Activated naive CD8-positive, alpha-beta T cell treated with anti-CD3 and anti-CD28 coated beads, Interleukin-2, amount 10 ng/mL, durations not matched to agents 7 days and 5 days (primary cell): Measurements from ENCODE around the gene TTC39B. TPM values are rescaled to one million over a fixed set of nuclear protein-coding genes. Genes with fewer than 3 reads are reported as not detected.

Experiments used
- ATAC-seq: fragments of 150-1000 bp; cut with Tn5 transposase; one replicate; pipeline ENCODE4 v1.10.0; 2021; ENCODE audit warnings: low read depth, moderate library complexity
- POLR2A ChIA-PET: fragments of 350-600 bp; sonication (Branson Sonifier 250); formaldehyde crosslinking; loops from one replicate; lab custom pipeline; 2021; ENCODE audit warnings: antibody characterized with exemption; lab: Charles Lee
- DNase-seq: peaks from one replicate; pipeline ENCODE4 v3.0.0; 2021
- H3K27ac Mint-ChIP-seq: one replicate; pipeline ENCODE4 v1.8.0; 2022; ENCODE audit warnings: mild to moderate bottlenecking, mixed read lengths
- H3K27me3 Mint-ChIP-seq: one replicate; pipeline ENCODE4 v1.8.0; 2022; ENCODE audit warnings: mild to moderate bottlenecking, moderate library complexity, mixed read lengths
- H3K36me3 Mint-ChIP-seq: one replicate; pipeline ENCODE4 v1.8.0; 2021; ENCODE audit warnings: mild to moderate bottlenecking, mixed read lengths
- H3K4me1 Mint-ChIP-seq: one replicate; pipeline ENCODE4 v1.8.0; 2021; ENCODE audit warnings: mixed read lengths
- H3K4me3 Mint-ChIP-seq: one replicate; pipeline ENCODE4 v1.8.0; 2022; ENCODE audit warnings: mild to moderate bottlenecking, moderate library complexity, mixed read lengths
- H3K9me3 Mint-ChIP-seq: one replicate; pipeline ENCODE4 v1.8.0; 2021; ENCODE audit warnings: mixed read lengths
- total RNA-seq, 2 experiments: library from RNA; stranded (reverse); gene quantifications; one replicate each; pipeline ENCODE4 v1.2.3, GENCODE V29; 2021

TTC39B gene
- total RNA-seq, 2 experiments from 2014 or later: 33.6 to 35.2 TPM

DNA sequence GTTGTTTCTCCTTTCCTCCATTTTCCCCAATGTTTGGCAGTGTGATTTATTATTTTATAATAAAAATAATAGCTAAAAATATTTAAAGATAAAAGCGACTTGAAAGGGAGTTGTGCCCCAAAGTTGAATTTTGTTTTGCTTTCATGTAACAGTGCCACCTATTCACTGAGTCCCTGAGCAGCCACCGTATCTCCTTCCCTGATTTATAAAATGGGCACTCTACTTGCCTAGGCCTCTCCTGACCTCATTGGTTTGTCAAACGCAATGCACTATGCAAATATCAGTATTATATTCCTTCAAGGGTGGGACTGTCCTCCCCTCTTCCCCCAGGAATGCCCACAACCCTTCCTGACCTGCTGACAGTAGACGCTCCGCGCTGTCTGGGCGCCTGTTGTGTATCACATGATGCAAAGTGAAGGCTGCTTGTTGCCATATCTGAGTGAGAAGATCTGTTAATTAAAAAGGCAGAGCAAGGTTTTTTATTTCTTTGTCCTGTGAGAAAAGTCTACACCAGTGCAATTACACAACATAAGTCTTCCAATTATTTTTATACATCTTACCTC lies 81.4 kb downstream of the TTC39B start:
- POLR2A ChIA-PET: no interaction called here
- Mint-ChIP-seq H3K9me3 (peaks cover 2% of the 10 kb centered on the region), H3K27ac (no peak overlapping the region), H3K4me3 (no peak overlapping the region), H3K36me3 (peaks cover 27% of the 10 kb centered on the region), H3K4me1 (peaks cover 2% of the 10 kb centered on the region), H3K27me3 (no peaks in the 10 kb centered on the region)
- no peak for ATAC-seq
- DNase-seq: no peak

DNA sequence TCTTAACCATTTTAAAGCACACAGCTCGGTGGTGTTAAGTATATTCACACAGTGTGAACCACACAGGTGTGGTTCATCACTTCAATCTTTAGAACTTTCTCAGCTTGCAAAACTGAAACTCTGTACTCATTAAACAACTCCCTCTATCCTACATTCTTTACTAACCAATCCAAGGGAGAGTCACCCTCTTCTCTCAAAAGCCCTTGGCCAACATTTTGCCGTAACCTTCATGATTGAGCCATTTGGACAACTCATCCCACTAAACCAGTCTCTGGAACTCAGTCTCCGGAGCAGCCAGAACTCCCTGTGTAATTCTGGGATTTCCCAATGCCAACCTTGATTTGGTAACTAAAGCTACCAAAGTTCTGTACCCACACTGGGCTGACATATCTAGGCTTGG lies 84.7 kb downstream of the TTC39B start:
- POLR2A ChIA-PET: no interaction called here
- ATAC-seq (no peak), DNase-seq (no peak)
- Mint-ChIP-seq H3K4me1 (no peaks in the 10 kb centered on the region), H3K9me3 (no peaks in the 10 kb centered on the region), H3K4me3 (no peak overlapping the region), H3K36me3 (peaks cover 28% of the 10 kb centered on the region), H3K27me3 (no peaks in the 10 kb centered on the region), H3K27ac (no peak overlapping the region)

DNA sequence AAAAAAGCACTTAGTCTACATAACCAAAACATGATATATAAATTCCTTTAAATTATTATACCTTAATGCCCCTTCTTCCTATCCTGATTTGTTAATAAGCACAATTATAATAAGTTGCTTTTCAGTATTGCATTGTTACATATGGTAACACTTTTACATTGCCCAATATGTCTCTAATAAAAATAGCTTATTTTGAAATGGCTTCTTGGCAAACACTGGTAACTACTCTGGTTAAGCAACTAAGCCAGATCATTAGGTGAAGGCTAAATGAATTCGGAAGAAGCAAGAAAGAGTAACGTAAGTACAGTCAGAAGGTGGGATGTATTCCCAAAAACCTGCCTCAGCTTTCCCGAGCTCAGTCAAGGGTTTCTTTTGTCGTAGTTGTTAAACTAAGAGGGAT lies 85.3 kb downstream of the TTC39B start:
- Mint-ChIP-seq H3K27me3 (no peaks in the 10 kb centered on the region), H3K4me3 (no peak overlapping the region), H3K27ac (no peak overlapping the region), H3K36me3 (peaks cover 28% of the 10 kb centered on the region), H3K4me1 (no peaks in the 10 kb centered on the region), H3K9me3 (no peaks in the 10 kb centered on the region)
- ATAC-seq: no peak
- DNase-seq: no peak
- POLR2A ChIA-PET: interaction anchor here (0.6 kb wide), 1 partner anchor 78 kb away, joined by 3 read pairs; no protein-coding TSS in a partner anchor

DNA sequence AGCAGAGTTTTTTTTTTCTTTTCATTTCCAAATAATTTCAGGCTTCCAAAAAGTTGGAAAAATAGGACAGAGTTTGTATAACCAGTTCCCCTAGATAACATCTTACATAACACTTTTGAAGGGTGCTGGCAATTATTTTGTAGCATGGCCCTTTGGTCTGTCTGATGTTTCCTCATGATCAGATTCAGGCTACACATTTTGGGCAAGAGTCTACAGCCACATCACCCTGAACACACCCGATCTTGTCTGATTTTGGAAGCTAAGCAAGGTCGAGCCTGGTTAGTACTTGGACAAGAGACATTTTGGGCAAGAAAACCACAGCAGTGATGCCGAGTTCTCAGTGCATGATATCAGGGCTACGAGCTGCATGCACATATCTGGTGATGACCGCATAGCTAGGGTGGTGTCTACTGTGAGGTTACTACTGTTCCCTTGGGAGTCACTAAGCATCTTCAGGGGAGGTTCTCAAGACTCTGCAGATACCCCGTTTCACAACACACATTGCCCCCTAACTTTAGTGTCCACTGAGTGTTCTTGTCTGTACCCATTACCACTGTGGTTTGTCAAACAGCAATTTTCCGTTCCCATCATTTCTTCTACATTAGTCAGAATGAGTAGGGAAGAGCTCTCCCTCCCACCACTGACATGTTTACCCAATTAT lies 86.2 kb downstream of the TTC39B start:
- Mint-ChIP-seq H3K27me3 (no peaks in the 10 kb centered on the region), H3K27ac (no peak overlapping the region), H3K4me1 (no peaks in the 10 kb centered on the region), H3K4me3 (no peak overlapping the region), H3K36me3 (peaks cover 30% of the 10 kb centered on the region), H3K9me3 (no peaks in the 10 kb centered on the region)
- ATAC-seq: no peak
- no peak for DNase-seq
- POLR2A ChIA-PET: interaction anchor here (0.6 kb wide), 1 partner anchor 77 kb away, joined by 3 read pairs; no protein-coding TSS in a partner anchor

DNA sequence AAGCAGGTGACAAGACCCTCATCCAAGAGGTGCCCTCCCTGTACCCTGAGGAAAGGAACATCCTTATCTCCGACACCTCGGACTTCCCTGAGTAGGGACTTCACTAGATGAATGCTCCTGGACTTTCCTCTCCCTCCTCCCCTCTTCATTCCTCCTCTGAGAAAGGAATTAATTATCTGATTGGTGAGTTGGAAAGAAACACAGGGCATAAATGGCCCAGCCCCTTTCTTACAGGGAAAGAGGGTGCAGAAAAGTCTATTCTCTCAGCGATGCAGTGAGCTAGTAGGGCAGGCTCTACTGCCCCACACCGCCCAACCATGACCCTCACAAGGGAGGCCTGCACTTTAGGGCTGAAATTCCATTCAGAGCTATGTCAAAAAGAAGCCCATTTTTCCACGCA lies 87.5 kb downstream of the TTC39B start:
- H3K9me3 Mint-ChIP-seq: no peaks in the 10 kb centered on the region
- no peak overlapping the region for H3K4me3 Mint-ChIP-seq
- no peaks in the 10 kb centered on the region for H3K27me3 Mint-ChIP-seq
- DNase-seq (no peak), ATAC-seq (no peak)
- no peaks in the 10 kb centered on the region for H3K4me1 Mint-ChIP-seq
- POLR2A ChIA-PET: no interaction called here
- no peak overlapping the region for H3K27ac Mint-ChIP-seq
- H3K36me3 Mint-ChIP-seq: peaks cover 27% of the 10 kb centered on the region

DNA sequence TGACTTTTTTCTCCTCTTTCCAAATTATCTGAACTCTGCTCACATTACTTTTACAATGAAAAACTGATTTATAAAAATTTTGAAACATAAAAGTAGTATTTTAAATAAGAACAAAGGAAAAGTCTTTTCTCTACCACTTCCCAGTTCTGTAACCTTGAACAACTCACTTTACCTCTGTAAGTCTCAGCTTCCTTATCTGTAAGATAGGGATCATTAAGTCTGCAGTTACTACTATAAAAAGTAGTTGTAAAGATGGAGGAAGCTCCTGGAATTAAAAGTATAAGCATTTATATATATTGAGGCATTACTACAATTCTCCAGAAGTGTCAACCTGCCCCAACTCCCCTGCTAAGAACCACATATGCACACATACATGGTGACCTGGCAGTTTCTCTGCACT lies 88.0 kb downstream of the TTC39B start:
- Mint-ChIP-seq H3K27me3 (no peaks in the 10 kb centered on the region), H3K27ac (no peak overlapping the region), H3K4me3 (no peak overlapping the region), H3K36me3 (peaks cover 23% of the 10 kb centered on the region), H3K4me1 (no peaks in the 10 kb centered on the region), H3K9me3 (no peaks in the 10 kb centered on the region)
- POLR2A ChIA-PET: no interaction called here
- ATAC-seq (no peak), DNase-seq (no peak)

DNA sequence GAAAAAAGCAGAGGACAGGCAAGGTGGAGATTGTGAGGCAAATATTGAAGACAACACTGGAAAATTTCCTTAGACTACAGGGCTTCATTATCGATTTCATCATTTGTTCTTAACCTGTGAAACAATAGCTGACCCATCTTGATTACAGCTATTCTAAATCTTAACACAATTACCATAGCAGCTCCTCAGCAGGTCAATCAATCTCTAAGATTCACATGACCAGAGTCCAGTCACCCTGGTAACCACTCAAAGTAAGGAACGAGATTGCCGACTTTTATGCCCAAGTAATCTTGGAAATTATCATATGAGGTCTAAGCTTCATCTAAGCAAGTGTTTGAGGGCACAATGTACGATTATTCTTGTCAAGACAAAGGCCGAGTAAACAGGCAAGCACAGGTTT lies 93.8 kb downstream of the TTC39B start:
- Mint-ChIP-seq H3K27ac (no peak overlapping the region), H3K27me3 (no peaks in the 10 kb centered on the region), H3K9me3 (no peaks in the 10 kb centered on the region), H3K4me3 (no peak overlapping the region), H3K4me1 (no peaks in the 10 kb centered on the region), H3K36me3 (peaks cover 17% of the 10 kb centered on the region)
- DNase-seq (no peak), ATAC-seq (no peak)
- POLR2A ChIA-PET: no interaction called here

DNA sequence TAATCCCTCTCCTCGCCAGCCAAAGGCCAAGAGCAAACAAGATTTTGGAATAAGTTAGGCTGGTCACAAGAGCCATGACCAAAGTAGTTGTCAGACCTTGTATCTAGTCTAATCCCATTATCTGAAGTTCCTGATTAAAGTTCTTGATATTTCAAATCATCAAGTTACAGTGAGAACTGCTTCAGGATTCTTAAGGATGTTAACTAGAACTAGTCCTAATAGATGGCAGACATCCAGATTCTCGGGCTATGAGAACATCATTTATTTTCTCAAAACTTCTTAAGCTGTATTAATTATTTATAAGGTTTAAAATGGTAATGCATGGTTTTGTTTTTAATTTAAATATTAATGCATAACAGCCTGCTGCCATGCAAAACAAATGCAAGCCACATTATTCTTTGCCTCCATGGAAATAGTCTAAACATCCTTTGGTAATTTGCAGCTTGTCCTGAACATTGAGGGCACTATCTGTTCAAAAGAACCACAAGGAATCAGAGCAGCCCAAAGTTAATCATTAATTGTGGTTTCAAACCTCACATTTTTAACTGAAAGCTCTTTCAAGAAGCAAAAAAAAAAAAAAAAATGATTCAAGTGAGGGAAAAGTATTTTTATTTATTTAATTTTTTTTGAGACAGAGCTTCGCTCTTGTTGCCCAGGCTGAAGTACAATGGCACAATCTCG lies 95.1 kb downstream of the TTC39B start:
- H3K9me3 Mint-ChIP-seq: peaks cover 3% of the 10 kb centered on the region
- no peaks in the 10 kb centered on the region for H3K27me3 Mint-ChIP-seq
- POLR2A ChIA-PET: no interaction called here
- peaks cover 19% of the 10 kb centered on the region for H3K36me3 Mint-ChIP-seq
- H3K4me1 Mint-ChIP-seq: peaks cover 2% of the 10 kb centered on the region
- H3K4me3 Mint-ChIP-seq: no peak overlapping the region
- DNase-seq (no peak), ATAC-seq (no peak)
- H3K27ac Mint-ChIP-seq: no peak overlapping the region

DNA sequence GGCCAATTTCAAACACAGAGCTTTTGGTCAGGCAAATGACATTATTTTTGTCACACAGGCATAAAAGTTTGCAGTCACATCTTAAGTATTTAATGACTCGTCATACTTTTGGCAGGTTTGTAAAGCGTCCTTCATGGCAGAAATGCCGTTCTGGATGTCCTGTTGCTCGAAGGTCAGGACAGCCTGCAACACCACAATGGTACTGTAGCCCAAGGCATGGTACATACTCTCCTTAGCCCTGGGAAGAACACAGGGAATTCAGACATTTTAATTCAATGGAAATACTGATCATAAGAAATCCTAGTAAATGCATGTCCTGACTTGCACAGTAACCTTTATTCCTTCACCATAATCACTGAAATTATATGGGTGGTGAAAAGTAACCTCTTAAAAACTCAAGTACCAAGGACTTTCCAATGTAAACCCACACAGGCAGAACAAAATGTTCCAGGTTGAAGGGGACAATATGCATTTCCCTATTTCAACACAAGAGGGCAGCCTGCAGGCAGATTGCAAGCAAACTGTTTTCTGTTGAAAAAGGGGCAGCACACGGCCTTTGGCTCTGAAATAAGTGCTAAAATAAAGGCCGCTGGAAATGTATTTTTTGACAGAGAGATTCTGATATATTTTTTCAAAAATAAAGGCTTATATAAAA lies 95.7 kb downstream of the TTC39B start:
- POLR2A ChIA-PET: no interaction called here
- Mint-ChIP-seq H3K27ac (no peak overlapping the region), H3K9me3 (peaks cover 3% of the 10 kb centered on the region), H3K4me1 (peaks cover 2% of the 10 kb centered on the region), H3K27me3 (no peaks in the 10 kb centered on the region), H3K4me3 (no peak overlapping the region), H3K36me3 (peaks cover 20% of the 10 kb centered on the region)
- ATAC-seq (no peak), DNase-seq (no peak)

DNA sequence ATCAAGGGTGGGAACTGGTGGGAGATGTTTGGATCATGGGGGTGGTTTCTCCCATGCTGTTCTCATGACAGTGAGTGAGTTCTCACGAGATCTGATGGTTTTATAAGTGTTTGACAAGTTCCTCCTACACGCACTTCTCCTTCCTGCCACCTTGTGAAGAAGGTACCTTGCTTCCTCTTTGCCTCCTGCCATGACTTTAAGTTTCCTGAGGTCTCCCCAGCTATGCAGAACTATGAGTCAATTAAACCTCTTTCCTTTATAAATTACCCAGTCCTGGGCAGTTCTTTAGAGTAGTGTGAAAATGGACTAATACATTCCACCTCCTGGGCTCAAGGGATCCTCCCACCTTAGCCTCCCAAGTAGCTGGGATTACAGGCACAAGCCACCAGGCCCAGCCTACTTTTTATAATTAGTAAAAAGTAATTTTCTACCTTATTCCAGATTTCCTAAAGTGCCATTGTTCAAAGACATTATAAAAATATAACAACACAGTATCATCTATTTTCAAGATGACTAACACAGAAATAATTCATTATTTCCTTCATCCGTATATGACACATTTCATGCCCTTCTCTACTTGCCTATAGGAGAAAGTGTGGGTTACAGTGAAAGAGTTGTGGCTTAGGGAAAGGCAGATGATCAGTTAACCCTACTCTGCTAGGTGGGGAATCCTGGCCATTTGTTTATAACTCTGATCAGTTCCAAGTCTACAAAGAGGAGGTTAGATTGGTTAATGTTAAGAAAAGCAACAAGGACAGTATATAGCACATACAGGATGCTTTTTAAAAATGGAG lies 99.9 kb downstream of the TTC39B start:
- Mint-ChIP-seq H3K27ac (no peak overlapping the region), H3K36me3 (peaks cover 26% of the 10 kb centered on the region), H3K4me3 (no peak overlapping the region), H3K4me1 (peaks cover 2% of the 10 kb centered on the region), H3K9me3 (peaks cover 3% of the 10 kb centered on the region), H3K27me3 (no peaks in the 10 kb centered on the region)
- ATAC-seq (no peak), DNase-seq (no peak)
- POLR2A ChIA-PET: no interaction called here

DNA sequence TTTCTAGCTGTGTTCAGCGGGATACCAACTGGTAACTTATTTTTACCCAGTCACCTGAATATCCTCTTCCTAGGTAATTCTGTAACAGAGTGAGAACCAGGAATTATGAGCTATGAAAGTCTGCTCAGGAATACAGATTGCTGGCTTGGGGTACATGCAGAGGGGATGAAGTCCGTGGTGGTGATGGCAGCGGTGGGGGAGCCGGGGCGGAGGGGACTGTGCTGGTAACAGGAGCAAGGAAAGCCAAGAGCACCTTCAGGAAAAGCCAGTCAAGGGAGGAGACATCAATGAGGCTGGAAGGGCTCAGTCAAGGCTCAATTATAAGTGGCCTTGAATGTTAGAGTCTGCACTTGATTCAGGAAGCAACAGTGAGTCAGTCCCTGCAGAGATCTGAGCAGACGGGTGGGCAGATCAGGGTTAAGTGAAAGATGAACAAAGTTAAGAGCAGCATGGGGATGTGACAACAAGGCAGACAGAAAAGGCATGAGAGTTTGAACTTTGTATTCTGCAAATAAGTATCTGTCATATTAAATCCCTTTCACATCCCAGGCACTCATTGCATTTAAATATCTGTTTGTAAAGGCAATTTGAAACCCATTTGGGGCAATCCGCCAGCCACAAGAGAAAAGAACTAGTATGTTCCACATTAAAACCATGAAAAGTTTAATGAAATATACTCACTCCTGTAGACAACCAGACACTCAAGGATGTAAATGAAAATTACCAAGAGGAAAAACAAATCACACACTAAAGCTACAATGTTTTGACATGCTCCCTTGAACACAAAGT lies 101.2 kb downstream of the TTC39B start:
- Mint-ChIP-seq H3K36me3 (peaks cover 26% of the 10 kb centered on the region), H3K9me3 (peaks cover 3% of the 10 kb centered on the region), H3K27ac (no peak overlapping the region), H3K27me3 (peaks cover 2% of the 10 kb centered on the region), H3K4me3 (no peak overlapping the region), H3K4me1 (peaks cover 2% of the 10 kb centered on the region)
- POLR2A ChIA-PET: no interaction called here
- no peak for DNase-seq
- ATAC-seq: no peak

DNA sequence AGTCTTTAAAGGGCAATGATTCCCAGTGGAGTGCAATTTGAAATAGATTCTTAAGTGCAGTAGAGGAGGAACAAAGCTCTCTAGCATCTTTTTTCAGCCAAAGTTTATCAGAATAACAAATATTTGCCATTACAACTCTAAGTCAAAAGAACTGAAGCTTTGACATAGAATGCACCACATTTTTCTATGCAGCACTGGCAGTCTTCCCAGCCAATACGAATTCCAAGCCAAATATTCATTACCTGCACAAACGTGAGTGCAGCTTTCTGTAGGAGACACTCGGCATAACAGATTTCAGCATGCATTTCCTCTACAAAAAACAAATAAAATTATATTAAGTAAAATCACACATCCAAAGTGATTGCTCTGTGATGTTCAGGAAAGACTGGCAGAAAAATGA lies 103.4 kb downstream of the TTC39B start:
- H3K36me3 Mint-ChIP-seq: peaks cover 26% of the 10 kb centered on the region

More for the DNA sequence above, 103.4 kb downstream of the TTC39B start:
- peaks cover 2% of the 10 kb centered on the region for H3K27me3 Mint-ChIP-seq
- peaks cover 2% of the 10 kb centered on the region for H3K4me1 Mint-ChIP-seq
- no peak overlapping the region for H3K27ac Mint-ChIP-seq
- POLR2A ChIA-PET: no interaction called here
- no peak for ATAC-seq
- DNase-seq: no peak
- H3K9me3 Mint-ChIP-seq: peaks cover 3% of the 10 kb centered on the region
- H3K4me3 Mint-ChIP-seq: no peak overlapping the region
